Measurements from ENCODE around the gene CDCP1. TPM values are rescaled to one million over a fixed set of nuclear protein-coding genes. Genes with fewer than 3 reads are reported as not detected.

Gene CDCP1
- total and polyA plus RNA-seq, 2 donors from 2014 or later, result 3.7 to 39.6 TPM

GRCh38 chr3:45090855-45091254 lies 55.3 kb downstream of the CDCP1 start:
- peaks cover 0 to 3% (median 0%) of the 10 kb centered on the region in 3 donors for H3K9me3 ChIP-seq (ENCODE audit: control insufficient read depth in 2 of 3, insufficient read depth in 1 of 3, low read length in 3 of 3)
- no peaks in the 10 kb centered on the region for H3K36me3 ChIP-seq (ENCODE audit: control insufficient read depth in 2 of 3, insufficient read depth in 3 of 3, low read length in 3 of 3)
- H3K4me3 ChIP-seq (ENCODE audit: low read length in 3 of 3), result no peak overlapping the region
- H3K27ac ChIP-seq (ENCODE audit: low read depth in 2 of 2, low read length in 2 of 2), result no peak overlapping the region
- FAIRE-seq, result no peak
- H3K9ac ChIP-seq (ENCODE audit: low read length in 3 of 3), result no peak overlapping the region
- no peaks in the 10 kb centered on the region for H3K4me1 ChIP-seq (ENCODE audit: control insufficient read depth in 2 of 3, insufficient read depth in 2 of 3, low read depth in 1 of 3, low read length in 3 of 3)
- intact Hi-C loops (cut with DNase I), result no loop called here
- TF ChIP-seq CTCF (IDR thresholded peaks at IDR 0.05; ENCODE audit: borderline replicate concordance, extremely low read depth, insufficient read depth), result no peak
- no peaks in the 10 kb centered on the region for H3K27me3 ChIP-seq (ENCODE audit: control insufficient read depth, insufficient read depth, low read length)
- DNase-seq, result no peak

GRCh38 chr3:45088543-45089358 lies 57.4 kb downstream of the CDCP1 start:
- intact Hi-C loops (cut with DNase I), result no loop called here
- no peak for DNase-seq
- Histone ChIP-seq H3K27ac (ENCODE audit: low read depth in 2 of 2, low read length in 2 of 2) (no peak overlapping the region), H3K27me3 (ENCODE audit: control insufficient read depth, insufficient read depth, low read length) (no peaks in the 10 kb centered on the region), H3K4me3 (ENCODE audit: low read length in 3 of 3) (no peak overlapping the region), H3K9ac (ENCODE audit: low read length in 3 of 3) (no peak overlapping the region), H3K4me1 (ENCODE audit: control insufficient read depth in 2 of 3, insufficient read depth in 2 of 3, low read depth in 1 of 3, low read length in 3 of 3) (no peaks in the 10 kb centered on the region), H3K9me3 (ENCODE audit: control insufficient read depth in 2 of 3, insufficient read depth in 1 of 3, low read length in 3 of 3) (peaks cover 0 to 3% (median 0%) of the 10 kb centered on the region in 3 donors), H3K36me3 (ENCODE audit: control insufficient read depth in 2 of 3, insufficient read depth in 3 of 3, low read length in 3 of 3) (no peaks in the 10 kb centered on the region)
- no peak for FAIRE-seq
- no peak for TF ChIP-seq CTCF (IDR thresholded peaks at IDR 0.05; ENCODE audit: borderline replicate concordance, extremely low read depth, insufficient read depth)

- no peak for FAIRE-seq
- intact Hi-C loops (cut with DNase I), result no loop called here
- peaks cover 0 to 3% (median 0%) of the 10 kb centered on the region in 3 donors for H3K9me3 ChIP-seq (ENCODE audit: control insufficient read depth in 2 of 3, insufficient read depth in 1 of 3, low read length in 3 of 3)
- no peaks in the 10 kb centered on the region for H3K4me1 ChIP-seq (ENCODE audit: control insufficient read depth in 2 of 3, insufficient read depth in 2 of 3, low read depth in 1 of 3, low read length in 3 of 3)
- TF ChIP-seq CTCF (IDR thresholded peaks at IDR 0.05; ENCODE audit: borderline replicate concordance, extremely low read depth, insufficient read depth), result no peak
- H3K4me3 ChIP-seq (ENCODE audit: low read length in 3 of 3), result no peak overlapping the region
- H3K36me3 ChIP-seq (ENCODE audit: control insufficient read depth in 2 of 3, insufficient read depth in 3 of 3, low read length in 3 of 3), result no peaks in the 10 kb centered on the region
- H3K27ac ChIP-seq (ENCODE audit: low read depth in 2 of 2, low read length in 2 of 2), result no peak overlapping the region
- H3K27me3 ChIP-seq (ENCODE audit: control insufficient read depth, insufficient read depth, low read length), result no peaks in the 10 kb centered on the region
- no peak for DNase-seq
- no peak overlapping the region for H3K9ac ChIP-seq (ENCODE audit: low read length in 3 of 3)
These were observed 59.0 kb downstream of the CDCP1 start for GRCh38 chr3:45087155-45087554.
